ENCODE results near the gene MXRA7. TPM values are rescaled to one million over a fixed set of nuclear protein-coding genes. Genes with fewer than 3 reads are reported as not detected.

The MXRA7 gene
- total RNA-seq, 2 experiments from 2014 or later: 11.4 to 12.1 TPM

DNA sequence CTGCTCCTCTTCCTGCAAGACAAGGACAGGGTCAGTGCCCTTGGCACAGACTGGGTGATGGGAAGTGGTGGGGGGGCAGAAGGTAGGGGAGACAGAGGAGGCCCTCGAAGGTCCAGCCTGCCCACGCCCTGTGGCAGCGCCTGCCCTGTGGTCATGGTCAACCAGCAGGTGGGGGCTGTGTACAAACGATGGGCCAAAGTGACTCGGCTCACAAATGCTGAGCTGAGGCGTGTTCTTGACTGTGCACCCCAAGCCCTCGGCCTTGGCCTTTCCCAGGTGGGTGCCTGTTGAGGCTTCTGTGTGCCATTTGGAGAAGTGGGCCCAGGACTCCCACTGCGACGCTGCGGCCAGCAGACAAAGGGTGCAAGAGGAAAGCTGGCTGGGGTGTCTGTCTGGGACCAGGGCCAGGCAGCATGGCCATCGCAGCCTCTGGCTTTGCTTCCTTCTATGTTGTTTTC is 22.6 kb downstream of the MXRA7 start:
- no peaks in the 10 kb centered on the region for H3K36me3 ChIP-seq (ENCODE audit: insufficient read depth, low read length)
- no peak overlapping the region for H3K27ac ChIP-seq (ENCODE audit: low read depth in 1 of 2, low read length in 2 of 2)
- Mint-ChIP-seq H3K4me1 (ENCODE audit: low read depth) (no peaks in the 10 kb centered on the region), H3K4me3 (no peak overlapping the region), H3K27me3 (no peaks in the 10 kb centered on the region), H3K9me3 (no peaks in the 10 kb centered on the region), H3K27ac (no peak overlapping the region), H3K36me3 (ENCODE audit: low read depth) (no peaks in the 10 kb centered on the region)
- TF ChIP-seq, protein P1, sequence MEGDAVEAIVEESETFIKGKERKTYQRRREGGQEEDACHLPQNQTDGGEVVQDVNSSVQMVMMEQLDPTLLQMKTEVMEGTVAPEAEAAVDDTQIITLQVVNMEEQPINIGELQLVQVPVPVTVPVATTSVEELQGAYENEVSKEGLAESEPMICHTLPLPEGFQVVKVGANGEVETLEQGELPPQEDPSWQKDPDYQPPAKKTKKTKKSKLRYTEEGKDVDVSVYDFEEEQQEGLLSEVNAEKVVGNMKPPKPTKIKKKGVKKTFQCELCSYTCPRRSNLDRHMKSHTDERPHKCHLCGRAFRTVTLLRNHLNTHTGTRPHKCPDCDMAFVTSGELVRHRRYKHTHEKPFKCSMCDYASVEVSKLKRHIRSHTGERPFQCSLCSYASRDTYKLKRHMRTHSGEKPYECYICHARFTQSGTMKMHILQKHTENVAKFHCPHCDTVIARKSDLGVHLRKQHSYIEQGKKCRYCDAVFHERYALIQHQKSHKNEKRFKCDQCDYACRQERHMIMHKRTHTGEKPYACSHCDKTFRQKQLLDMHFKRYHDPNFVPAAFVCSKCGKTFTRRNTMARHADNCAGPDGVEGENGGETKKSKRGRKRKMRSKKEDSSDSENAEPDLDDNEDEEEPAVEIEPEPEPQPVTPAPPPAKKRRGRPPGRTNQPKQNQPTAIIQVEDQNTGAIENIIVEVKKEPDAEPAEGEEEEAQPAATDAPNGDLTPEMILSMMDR (IDR thresholded peaks at IDR 0.05): no peak
- DNase-seq: no peak
- no peaks in the 10 kb centered on the region for H3K27me3 ChIP-seq (ENCODE audit: control insufficient read depth in 1 of 2, insufficient read depth in 2 of 2, low read length in 2 of 2)
- no peaks in the 10 kb centered on the region for H3K9me3 ChIP-seq (ENCODE audit: control insufficient read depth in 1 of 2, insufficient read depth in 1 of 2, low read length in 2 of 2)
- intact Hi-C loops (cut with DNase I, micrococcal nuclease): no loop called here
- peaks cover 1% of the 10 kb centered on the region for H3K4me1 ChIP-seq (ENCODE audit: insufficient read depth, low read length)
- CTCF ChIA-PET: no interaction called here
- H3K4me3 ChIP-seq (ENCODE audit: low read length): no peak overlapping the region
- POLR2A ChIA-PET: interaction anchor here (0.8 kb wide), 1 partner anchor 17 kb away, joined by 3 read pairs; no protein-coding TSS in a partner anchor
- no peak for ATAC-seq (ENCODE audit: poor library complexity)

DNA sequence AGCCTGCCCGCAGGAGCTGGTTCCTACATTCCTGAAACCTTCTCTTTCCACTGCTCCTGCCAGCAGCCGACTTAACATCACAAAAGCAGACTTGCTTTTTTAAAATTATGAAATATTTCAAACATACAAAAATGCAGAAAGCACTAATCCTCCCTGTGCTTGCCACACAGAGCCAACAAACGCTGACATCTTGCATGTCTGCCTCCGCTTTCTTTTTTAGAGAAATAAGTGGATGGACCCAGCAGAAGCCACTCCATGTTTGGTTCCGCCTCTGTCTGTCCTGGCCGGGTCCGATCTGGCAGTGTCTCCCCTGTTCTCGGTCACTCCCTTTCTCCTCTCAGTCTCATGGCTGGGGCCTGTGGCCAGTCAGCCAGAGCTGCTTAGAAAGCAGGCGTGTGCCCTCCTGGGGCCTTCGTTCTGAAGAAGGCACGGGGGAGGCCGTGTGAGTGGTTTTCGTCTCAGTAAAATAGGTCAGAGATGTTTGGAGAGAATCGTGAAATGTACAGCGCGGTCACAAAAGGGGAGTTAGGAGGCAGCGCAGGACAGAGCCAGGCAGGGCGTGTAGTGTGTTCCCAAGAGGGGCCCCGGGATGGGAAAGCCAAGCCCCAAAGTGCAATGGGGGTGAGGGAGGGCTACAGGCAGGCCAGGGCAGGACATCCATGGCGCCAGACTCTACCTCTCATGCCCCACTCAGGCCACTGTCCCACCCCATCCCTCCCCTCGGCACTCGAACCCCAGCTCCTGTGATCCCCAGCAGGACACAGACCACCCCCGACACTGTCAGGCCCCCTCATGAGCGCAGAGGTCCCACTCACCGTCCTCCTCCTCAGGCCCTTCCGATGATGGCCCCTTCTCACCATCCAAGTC is 23.2 kb downstream of the MXRA7 start:
- no peaks in the 10 kb centered on the region for H3K27me3 ChIP-seq (ENCODE audit: control insufficient read depth in 1 of 2, insufficient read depth in 2 of 2, low read length in 2 of 2)
- ATAC-seq (ENCODE audit: poor library complexity) (no peak), DNase-seq (no peak)
- H3K27ac ChIP-seq (ENCODE audit: low read depth in 1 of 2, low read length in 2 of 2): no peak overlapping the region
- peaks cover 8% of the 10 kb centered on the region for H3K4me1 ChIP-seq (ENCODE audit: insufficient read depth, low read length)
- TF ChIP-seq, protein P1 (IDR thresholded peaks at IDR 0.05): no peak
- no peaks in the 10 kb centered on the region for H3K36me3 ChIP-seq (ENCODE audit: insufficient read depth, low read length)
- Mint-ChIP-seq H3K27me3 (no peaks in the 10 kb centered on the region), H3K4me3 (no peak overlapping the region), H3K4me1 (ENCODE audit: low read depth) (no peaks in the 10 kb centered on the region), H3K27ac (no peak overlapping the region), H3K9me3 (no peaks in the 10 kb centered on the region), H3K36me3 (ENCODE audit: low read depth) (no peaks in the 10 kb centered on the region)
- ChIA-PET POLR2A (no interaction called here), CTCF (no interaction called here)
- no peaks in the 10 kb centered on the region for H3K9me3 ChIP-seq (ENCODE audit: control insufficient read depth in 1 of 2, insufficient read depth in 1 of 2, low read length in 2 of 2)
- no peak overlapping the region for H3K4me3 ChIP-seq (ENCODE audit: low read length)
- intact Hi-C loops (cut with DNase I, micrococcal nuclease): no loop called here

GRCh38 chr17:76686538-76687297 is 24.0 kb downstream of the MXRA7 start:
- ChIA-PET CTCF (no interaction called here), POLR2A (no interaction called here)
- Mint-ChIP-seq H3K36me3 (ENCODE audit: low read depth) (no peaks in the 10 kb centered on the region), H3K4me1 (ENCODE audit: low read depth) (peaks cover 5% of the 10 kb centered on the region), H3K27me3 (no peaks in the 10 kb centered on the region), H3K9me3 (no peaks in the 10 kb centered on the region), H3K27ac (no peak overlapping the region), H3K4me3 (no peak overlapping the region)
- TF ChIP-seq, protein P1 (IDR thresholded peaks at IDR 0.05): no peak
- intact Hi-C loops (cut with DNase I, micrococcal nuclease): no loop called here
- H3K36me3 ChIP-seq (ENCODE audit: insufficient read depth, low read length): no peaks in the 10 kb centered on the region
- no peaks in the 10 kb centered on the region for H3K9me3 ChIP-seq (ENCODE audit: control insufficient read depth in 1 of 2, insufficient read depth in 1 of 2, low read length in 2 of 2)
- no peak for ATAC-seq (ENCODE audit: poor library complexity)
- DNase-seq: no peak
- no peak overlapping the region for H3K27ac ChIP-seq (ENCODE audit: low read depth in 1 of 2, low read length in 2 of 2)
- H3K27me3 ChIP-seq (ENCODE audit: control insufficient read depth in 1 of 2, insufficient read depth in 2 of 2, low read length in 2 of 2): no peaks in the 10 kb centered on the region
- no peak overlapping the region for H3K4me3 ChIP-seq (ENCODE audit: low read length)
- peaks cover 16% of the 10 kb centered on the region for H3K4me1 ChIP-seq (ENCODE audit: insufficient read depth, low read length)

All from CD4-positive, alpha-beta T cell (primary cell).